Left ventricle myocardium inferior (tissue), 1 donor: ENCODE data around the gene HRH2. TPM values are rescaled to one million over a fixed set of nuclear protein-coding genes. Genes with fewer than 3 reads are reported as not detected.

Experiments
- DNase-seq: peaks from one replicate; pipeline ENCODE4 v3.0.0-alpha.2; 2020
- H3K27ac ChIP-seq: fragments of 200-600 bp; replicated peaks from 2 replicates; pipeline ENCODE4 v1.8.0; 2021
- H3K27me3 ChIP-seq: fragments of 200-600 bp; 2 replicates; pipeline ENCODE4 v1.8.0; 2021; ENCODE audit warnings: low read depth
- H3K36me3 ChIP-seq: fragments of 200-600 bp; 2 replicates; pipeline ENCODE4 v1.8.0; 2021
- H3K4me1 ChIP-seq: fragments of 200-600 bp; 2 replicates; pipeline ENCODE4 v1.8.0; 2021
- H3K4me3 ChIP-seq: fragments of 200-600 bp; 2 replicates; pipeline ENCODE4 v1.8.0; 2021; ENCODE audit warnings: mild to moderate bottlenecking, moderate library complexity
- H3K9me3 ChIP-seq: fragments of 200-600 bp; replicated peaks from 2 replicates; pipeline ENCODE4 v1.8.0; 2021
- CTCF ChIP-seq: fragments of 200-600 bp; IDR thresholded peaks from 2 replicates; pipeline ENCODE4 v1.8.0; 2021; ENCODE audit warnings: antibody characterized with exemption, mild to moderate bottlenecking, borderline replicate concordance
- intact Hi-C: fragments of 100-400 bp; cut with micrococcal nuclease; formaldehyde crosslinking; loops from one replicate; pipeline ENCODE4 v1.11.0; 2022
- total RNA-seq: library from RNA; stranded (reverse); fragmentation: NEBNext Ultra II Directional; extraction: Animal tissue kit (Norgen Biotek cat#: 25700); gene quantifications from one replicate; pipeline ENCODE4 v1.2.1, GENCODE V29; 2021
- donor health status: DM: no; HTN: yes; CAD: no; lungs with severe emphysema.

HRH2 gene
- total RNA-seq, 1 donor from 2014 or later = 47.7 TPM

DNA sequence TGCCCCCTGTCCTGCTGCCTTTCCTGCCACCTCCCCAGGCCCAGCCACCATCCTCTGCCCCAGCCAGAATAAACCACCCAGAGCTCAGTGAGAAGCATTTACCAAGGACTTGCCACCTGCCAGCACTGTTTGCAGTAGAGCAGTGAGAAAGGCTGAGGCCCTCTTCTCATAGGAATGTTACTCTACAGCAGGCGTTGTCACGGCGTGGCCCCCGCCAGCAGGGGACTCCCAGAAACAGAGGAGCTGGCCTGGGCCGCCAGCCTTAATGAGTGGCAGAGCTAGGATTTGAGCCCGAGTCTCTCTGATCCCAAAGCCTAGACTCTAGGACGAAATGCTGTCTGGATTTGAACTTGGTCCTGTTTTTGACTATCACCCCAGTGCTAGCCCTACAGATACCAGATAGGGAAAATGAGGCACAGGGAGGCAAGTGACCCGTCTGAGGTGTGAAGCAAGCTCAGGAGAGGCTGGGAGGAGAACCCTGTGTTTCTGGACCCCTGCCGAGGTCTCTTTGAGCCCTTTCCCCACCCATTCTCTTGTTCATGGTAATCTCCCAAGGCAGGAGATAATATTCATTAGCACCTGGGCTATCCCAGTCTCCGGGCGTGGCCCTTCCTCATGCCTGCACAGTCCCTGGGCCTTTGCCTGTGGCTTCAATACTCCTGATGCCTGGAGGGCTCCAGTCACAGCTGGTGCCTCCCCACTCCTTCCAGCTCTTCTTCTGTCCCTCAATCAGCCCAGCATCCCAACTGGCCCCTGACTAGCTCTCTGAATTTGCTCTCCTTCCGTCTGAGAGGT is 30.7 kb downstream of the HRH2 start:
- Histone ChIP-seq H3K4me1 (peaks cover 77% of the 10 kb centered on the region), H3K9me3 (peaks cover 5% of the 10 kb centered on the region), H3K27me3 (no peaks in the 10 kb centered on the region), H3K4me3 (no peak overlapping the region), H3K27ac (peak overlapping the region; percentile 92), H3K36me3 (peaks cover 8% of the 10 kb centered on the region)
- intact Hi-C loops = no loop called here
- no peak for TF ChIP-seq CTCF
- no peak for DNase-seq

DNA sequence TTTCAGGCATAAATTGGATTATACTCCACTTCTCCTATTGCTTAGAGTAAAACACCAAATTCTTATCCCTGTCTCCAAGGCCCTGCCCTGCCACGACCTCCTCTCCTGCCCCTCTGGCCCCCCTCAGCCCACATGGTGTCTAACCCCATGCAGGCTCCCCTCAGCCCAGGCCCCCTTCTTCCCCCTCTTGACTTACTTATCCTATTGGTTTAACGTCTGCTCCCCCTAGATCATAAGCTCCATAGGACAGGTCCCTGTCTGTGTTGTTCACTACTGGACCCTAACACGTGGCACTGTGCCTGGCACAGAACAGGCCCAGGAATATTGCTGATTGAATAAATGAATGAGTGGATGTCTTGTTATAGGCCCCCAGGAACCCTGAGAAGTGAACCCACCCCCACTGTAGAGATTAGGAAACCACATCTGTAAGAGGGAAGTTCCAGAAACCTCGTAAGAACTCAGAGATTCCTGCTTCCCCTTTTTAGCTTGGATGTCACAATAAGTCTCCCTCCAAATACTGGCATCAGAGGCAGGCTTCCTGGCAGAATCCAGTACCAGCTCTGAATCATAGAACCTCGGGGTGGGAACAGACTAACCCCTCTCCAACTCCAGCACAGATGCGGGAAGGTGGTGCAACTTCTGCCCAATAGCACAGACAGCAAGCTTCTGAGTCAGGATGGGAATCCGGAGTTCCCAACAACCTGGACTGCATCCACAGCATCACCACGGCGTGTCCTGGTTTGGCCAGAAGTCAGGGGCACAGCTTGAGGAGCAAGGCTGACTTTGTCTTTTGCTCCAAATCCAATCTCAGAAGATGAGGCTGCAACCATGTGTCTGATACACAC is 31.5 kb downstream of the HRH2 start:
- no peaks in the 10 kb centered on the region for H3K36me3 ChIP-seq
- DNase-seq = peak; percentile 36
- peaks cover 5% of the 10 kb centered on the region for H3K9me3 ChIP-seq
- no peak overlapping the region for H3K4me3 ChIP-seq
- no peaks in the 10 kb centered on the region for H3K27me3 ChIP-seq
- peaks cover 77% of the 10 kb centered on the region for H3K4me1 ChIP-seq
- intact Hi-C loops = no loop called here
- peak overlapping the region; percentile 92 for H3K27ac ChIP-seq
- no peak for TF ChIP-seq CTCF

- Histone ChIP-seq H3K27me3 (no peaks in the 10 kb centered on the region), H3K27ac (peak overlapping the region; percentile 92), H3K4me1 (peaks cover 77% of the 10 kb centered on the region), H3K4me3 (no peak overlapping the region), H3K36me3 (no peaks in the 10 kb centered on the region), H3K9me3 (peaks cover 5% of the 10 kb centered on the region)
- intact Hi-C loops = no loop called here
- no peak for TF ChIP-seq CTCF
- DNase-seq = no peak
These were observed 32.2 kb downstream of the HRH2 start for GRCh38 chr5:175690025-175690424.

DNA sequence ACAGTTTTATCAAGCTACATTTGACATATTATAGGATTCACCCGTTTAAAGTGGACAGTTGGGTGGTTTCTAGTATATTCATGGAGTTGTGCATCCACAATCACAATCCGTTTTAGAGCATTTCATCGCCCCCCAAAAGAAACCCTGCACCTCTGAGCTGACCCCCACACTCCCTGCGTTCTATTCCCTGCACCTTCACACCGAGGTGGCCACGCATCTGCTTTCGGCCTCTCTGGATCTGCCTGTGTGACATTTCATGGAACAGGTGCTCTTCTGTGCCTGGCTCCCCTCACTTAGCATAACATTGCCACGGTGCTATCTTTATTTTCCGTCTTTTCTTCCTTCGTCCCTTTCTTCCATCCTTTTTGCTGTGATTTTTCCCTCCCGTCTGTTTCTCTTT is 32.7 kb downstream of the HRH2 start:
- Histone ChIP-seq H3K36me3 (no peaks in the 10 kb centered on the region), H3K4me3 (no peak overlapping the region), H3K9me3 (peaks cover 5% of the 10 kb centered on the region), H3K4me1 (peaks cover 77% of the 10 kb centered on the region), H3K27me3 (no peaks in the 10 kb centered on the region), H3K27ac (peak overlapping the region; percentile 44)
- intact Hi-C loops = no loop called here
- no peak for TF ChIP-seq CTCF
- DNase-seq = no peak

- no peak overlapping the region for H3K4me3 ChIP-seq
- H3K4me1 ChIP-seq = peaks cover 69% of the 10 kb centered on the region
- no peak for DNase-seq
- intact Hi-C loops = no loop called here
- TF ChIP-seq CTCF = no peak
- peaks cover 5% of the 10 kb centered on the region for H3K9me3 ChIP-seq
- no peaks in the 10 kb centered on the region for H3K27me3 ChIP-seq
- H3K27ac ChIP-seq = peak overlapping the region; percentile 44
- no peaks in the 10 kb centered on the region for H3K36me3 ChIP-seq
These were observed 33.9 kb downstream of the HRH2 start for GRCh38 chr5:175691761-175692160.
